Panc1 (cell line): Measurements from ENCODE around the gene DOCK3.

Experiments
- CTCF ChIP-seq: fragments of 450-650 bp; IDR thresholded peaks from 2 replicates; pipeline ENCODE4 v1.5.1; 2017; ENCODE audit warnings: mild to moderate bottlenecking
- POLR2AphosphoS5 ChIP-seq: IDR thresholded peaks from 2 replicates; pipeline ENCODE4 v1.6.1; 2012; ENCODE audit warnings: mild to moderate bottlenecking, low read depth, low read length, moderate library complexity

GRCh38 chr3:51385621-51386091 is 710.9 kb downstream of the DOCK3 start:
- TF ChIP-seq CTCF: no peak
- TF ChIP-seq POLR2AphosphoS5: no peak; the same call in 1 of the 2 replicates
